PC-9 (cell line): ENCODE measurements around the gene MRPS11. TPM values are rescaled to one million over a fixed set of nuclear protein-coding genes. Genes with fewer than 3 reads are reported as not detected.
A peak's percentile ranks its signal among the peaks of the same experiment; 100 is the strongest.
"Not testable (repeated sequence)": the region's sequence is repeated elsewhere in the genome, so short reads cannot be mapped to it uniquely, and the experiment has no call there.

ENCODE experiments used
- BruUV-seq: library from RNA; stranded (reverse); fragments of 400-500 nt; replicated peaks from 2 replicates; lab custom pipeline; 2021; lab: Mats Ljungman, UMichigan
- CTCF ChIA-PET: fragments of 300-600 bp; sonication (Branson Sonifier 250); formaldehyde crosslinking; loops from one replicate; lab custom pipeline; 2022; ENCODE audit warnings: antibody characterized with exemption; lab: Charles Lee
- POLR2A ChIA-PET: fragments of 300-600 bp; sonication (Branson Sonifier 250); formaldehyde crosslinking; loops from one replicate; lab custom pipeline; 2022; ENCODE audit warnings: antibody characterized with exemption; ENCODE audit not compliant: unreplicated experiment; lab: Charles Lee
- DNase-seq, 2 experiments: peaks; one replicate each; pipeline versions ENCODE4 v3.0.0 to v3.0.0-alpha.2; 2015 to 2022; ENCODE audit warnings: mixed read lengths in 1 of 2
- H2AFZ ChIP-seq: fragments of 200-600 bp; sonication (generic); 2 replicates; pipeline ENCODE4 v1.8.1; 2017; ENCODE audit warnings: antibody characterized with exemption
- H3F3A ChIP-seq: fragments of 200-600 bp; sonication (generic); 2 replicates; pipeline ENCODE4 v1.8.1; 2017; ENCODE audit warnings: antibody characterized with exemption, mild to moderate bottlenecking, low read depth; ENCODE audit not compliant: insufficient read depth
- H3K27ac ChIP-seq: fragments of 200-600 bp; sonication (generic); 2 replicates; pipeline ENCODE4 v1.6.1; 2016; ENCODE audit warnings: mixed run types
- H3K27me3 ChIP-seq: fragments of 200-600 bp; sonication (generic); 2 replicates; pipeline ENCODE4 v1.6.1; 2016; ENCODE audit warnings: low read depth, mixed run types; ENCODE audit not compliant: insufficient read depth
- H3K36me3 ChIP-seq: fragments of 200-600 bp; sonication (generic); 2 replicates; pipeline ENCODE4 v1.6.1; 2016; ENCODE audit warnings: low read depth, mixed run types
- H3K4me1 ChIP-seq: fragments of 200-600 bp; sonication (generic); replicated peaks from 2 replicates; pipeline ENCODE4 v1.6.1; 2016; ENCODE audit warnings: mixed run types; ENCODE audit not compliant: insufficient read depth
- H3K4me2 ChIP-seq: fragments of 200-600 bp; sonication (generic); 2 replicates; pipeline ENCODE4 v1.6.1; 2017; ENCODE audit warnings: mixed run types
- H3K4me3 ChIP-seq: fragments of 200-600 bp; sonication (generic); 2 replicates; pipeline ENCODE4 v1.6.1; 2016; ENCODE audit warnings: mixed run types
- H3K79me2 ChIP-seq: fragments of 200-600 bp; sonication (generic); 2 replicates; pipeline ENCODE4 v1.6.1; 2017; ENCODE audit warnings: low read depth, mixed run types
- H3K9me2 ChIP-seq: fragments of 200-600 bp; sonication (generic); 2 replicates; pipeline ENCODE4 v1.8.1; 2017; ENCODE audit warnings: mild to moderate bottlenecking; ENCODE audit not compliant: insufficient read depth
- H3K9me3 ChIP-seq: fragments of 200-600 bp; sonication (generic); 2 replicates; pipeline ENCODE4 v1.8.1; 2016; ENCODE audit warnings: low read depth; ENCODE audit not compliant: insufficient read depth
- H4K20me1 ChIP-seq: fragments of 200-600 bp; sonication (generic); 2 replicates; pipeline ENCODE4 v1.8.1; 2017; ENCODE audit not compliant: insufficient read depth
- EZH2 ChIP-seq: fragments of 200-600 bp; sonication (generic); IDR thresholded peaks from 2 replicates; pipeline ENCODE4 v1.8.0; 2017; ENCODE audit warnings: antibody characterized with exemption, low read depth
- intact Hi-C: fragments of 100-400 bp; cut with micrococcal nuclease; formaldehyde crosslinking; loops from one replicate; pipeline ENCODE4 v1.10.0; 2022; ENCODE audit not compliant: unreplicated experiment
- total RNA-seq: library from RNA; stranded (reverse); gene quantifications from 2 replicates; pipeline ENCODE4 v1.2.3, GENCODE V29; 2021
- TF ChIP-seq, protein P1 (sequence below): fragments of 200-600 bp; sonication (generic); conservative IDR thresholded peaks from 2 replicates; pipeline ENCODE4 v1.6.1; 2017; ENCODE audit warnings: mixed run types, antibody characterized with exemption, mild to moderate bottlenecking, moderate library complexity

The MRPS11 gene
- total RNA-seq, 1 experiment from 2014 or later = 57.2 TPM

DNA sequence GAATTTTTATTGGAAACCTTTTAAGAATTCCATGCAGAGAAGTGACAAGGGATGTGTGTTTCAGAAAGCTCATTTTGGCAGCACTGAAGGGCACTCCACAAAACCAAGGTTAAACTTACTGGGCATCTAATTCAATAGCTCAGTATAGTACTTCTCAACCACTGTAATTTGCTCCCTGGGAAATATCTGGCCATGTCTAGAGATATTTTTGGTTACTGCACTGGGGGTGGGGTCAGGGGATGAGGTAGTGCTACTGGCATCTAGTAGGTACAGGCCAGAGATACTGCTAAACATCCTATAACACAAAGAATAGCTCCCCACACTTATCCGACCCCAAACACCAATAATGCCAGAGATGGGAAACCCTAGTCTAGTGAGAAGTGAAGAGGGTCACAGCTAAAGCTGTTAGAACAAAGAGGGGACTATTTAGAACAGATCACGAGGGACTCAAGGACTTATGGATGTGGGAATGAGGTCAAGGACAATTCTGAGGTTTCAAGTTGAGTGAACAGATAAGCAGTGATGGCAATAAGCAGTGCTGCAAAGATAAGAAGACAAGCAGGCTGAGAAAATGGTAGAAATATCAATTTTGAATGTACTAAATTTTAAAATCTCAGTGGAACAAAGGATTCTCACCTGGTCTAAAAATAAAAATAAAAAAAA, 3.5 kb upstream of the MRPS11 start:
- no peak for TF ChIP-seq EZH2
- TF ChIP-seq, protein P1, sequence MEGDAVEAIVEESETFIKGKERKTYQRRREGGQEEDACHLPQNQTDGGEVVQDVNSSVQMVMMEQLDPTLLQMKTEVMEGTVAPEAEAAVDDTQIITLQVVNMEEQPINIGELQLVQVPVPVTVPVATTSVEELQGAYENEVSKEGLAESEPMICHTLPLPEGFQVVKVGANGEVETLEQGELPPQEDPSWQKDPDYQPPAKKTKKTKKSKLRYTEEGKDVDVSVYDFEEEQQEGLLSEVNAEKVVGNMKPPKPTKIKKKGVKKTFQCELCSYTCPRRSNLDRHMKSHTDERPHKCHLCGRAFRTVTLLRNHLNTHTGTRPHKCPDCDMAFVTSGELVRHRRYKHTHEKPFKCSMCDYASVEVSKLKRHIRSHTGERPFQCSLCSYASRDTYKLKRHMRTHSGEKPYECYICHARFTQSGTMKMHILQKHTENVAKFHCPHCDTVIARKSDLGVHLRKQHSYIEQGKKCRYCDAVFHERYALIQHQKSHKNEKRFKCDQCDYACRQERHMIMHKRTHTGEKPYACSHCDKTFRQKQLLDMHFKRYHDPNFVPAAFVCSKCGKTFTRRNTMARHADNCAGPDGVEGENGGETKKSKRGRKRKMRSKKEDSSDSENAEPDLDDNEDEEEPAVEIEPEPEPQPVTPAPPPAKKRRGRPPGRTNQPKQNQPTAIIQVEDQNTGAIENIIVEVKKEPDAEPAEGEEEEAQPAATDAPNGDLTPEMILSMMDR = no peak
- no peak for DNase-seq
- no peaks in the 10 kb centered on the region; the same call in none of the 2 replicates for H4K20me1 ChIP-seq
- H2AFZ ChIP-seq = no peak overlapping the region
- CTCF ChIA-PET = no interaction called here
- peaks cover 19% of the 10 kb centered on the region; the same call in 1 of the 2 replicates for H3K36me3 ChIP-seq
- no peaks in the 10 kb centered on the region for H3K9me2 ChIP-seq
- H3K4me1 ChIP-seq = peaks cover 24% of the 10 kb centered on the region
- peaks cover 36% of the 10 kb centered on the region for H3K79me2 ChIP-seq
- H3K4me2 ChIP-seq = no peak overlapping the region
- no peak overlapping the region for H3K27ac ChIP-seq
- H3F3A ChIP-seq = peaks cover 15% of the 10 kb centered on the region
- no peak overlapping the region for H3K4me3 ChIP-seq
- intact Hi-C loops = no loop called here
- H3K27me3 ChIP-seq = no peaks in the 10 kb centered on the region
- BruUV-seq = no TSS peak
- POLR2A ChIA-PET = no interaction called here
- H3K9me3 ChIP-seq = no peaks in the 10 kb centered on the region

DNA sequence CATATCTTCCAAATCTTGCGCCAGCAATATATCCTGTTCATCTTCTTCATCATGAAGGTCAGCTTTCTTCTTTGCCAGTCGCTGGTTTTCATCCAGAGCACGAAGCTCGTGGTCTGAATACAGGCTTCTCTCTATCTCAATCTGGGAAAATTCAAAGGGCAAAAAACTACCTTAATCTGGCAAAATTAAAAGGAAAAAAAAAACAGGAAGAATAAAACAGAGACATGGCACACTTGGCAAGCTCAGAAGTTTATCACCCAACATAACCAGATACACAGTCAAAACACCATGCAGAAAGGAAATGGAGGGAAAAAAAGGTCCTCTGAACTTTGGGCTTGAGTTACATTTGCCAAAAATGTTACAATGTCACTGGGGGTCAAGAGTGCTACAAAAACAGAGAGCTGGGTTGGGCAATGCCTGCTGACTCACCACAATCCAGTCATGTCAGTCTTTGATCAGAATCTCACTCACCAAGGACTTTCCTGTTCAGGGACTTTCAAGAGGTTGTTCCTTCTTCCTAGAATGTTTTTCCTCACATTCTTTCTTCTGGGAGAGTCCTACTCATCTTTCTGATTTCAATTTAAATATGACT, 1.8 kb upstream of the MRPS11 start:
- TF ChIP-seq, protein P1 = no peak
- TF ChIP-seq EZH2 = no peak
- BruUV-seq = no TSS peak
- H3K36me3 ChIP-seq = 0 out of 2 replicates have a peak, but pooled peaks cover 15% of the 10 kb centered on the region
- H3F3A ChIP-seq = peaks cover 15% of the 10 kb centered on the region
- no peaks in the 10 kb centered on the region for H3K9me2 ChIP-seq
- ChIA-PET CTCF (no interaction called here), POLR2A (interaction anchor here (0.7 kb wide), 1 partner anchor 41 kb away, joined by 9 read pairs; no protein-coding TSS in a partner anchor)
- H3K4me1 ChIP-seq = peaks cover 24% of the 10 kb centered on the region
- H3K27me3 ChIP-seq = no peaks in the 10 kb centered on the region
- intact Hi-C loops = loop anchor here (2.0 kb wide), 2 partner anchors 81 to 149 kb away; partner anchors contain the start of gene DET1
- no peaks in the 10 kb centered on the region for H3K9me3 ChIP-seq
- H3K79me2 ChIP-seq = peaks cover 44% of the 10 kb centered on the region
- peak overlapping the region; percentile 87 for H3K4me3 ChIP-seq
- peak overlapping the region; percentile 86 for H3K27ac ChIP-seq
- H4K20me1 ChIP-seq = no peaks in the 10 kb centered on the region; the same call in none of the 2 replicates
- DNase-seq = peak; percentile 57 to 83
- peak overlapping the region; percentile 87 for H3K4me2 ChIP-seq
- H2AFZ ChIP-seq = no peak overlapping the region

DNA sequence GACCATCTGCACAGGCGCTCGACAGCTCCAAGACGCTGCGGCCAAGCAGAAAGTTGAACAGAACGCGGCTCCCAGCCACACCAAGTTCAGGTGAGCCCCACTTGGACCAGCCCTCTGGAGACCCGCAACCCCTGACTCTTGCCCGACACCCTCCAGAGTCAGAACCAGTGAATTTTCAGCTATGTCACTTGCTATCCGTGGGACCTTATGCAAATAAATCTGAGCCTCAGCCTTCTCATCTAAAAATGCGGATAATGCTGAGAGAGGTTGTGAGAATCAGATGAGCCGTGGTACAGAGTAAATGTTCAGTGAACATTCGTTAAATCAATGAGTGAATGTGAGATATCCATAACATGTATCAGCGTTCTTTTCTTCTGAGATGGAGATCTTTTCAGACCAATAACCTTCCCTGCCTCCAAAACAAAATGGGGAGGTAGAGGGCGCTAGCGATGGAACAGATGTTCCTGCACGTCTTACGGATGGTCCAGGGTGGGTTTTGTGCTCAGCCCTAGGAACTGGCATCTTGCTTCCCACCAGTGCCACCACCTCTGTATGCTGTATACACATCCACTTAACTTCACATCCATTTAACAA, 524 bp downstream of the MRPS11 start:
- intact Hi-C loops = loop anchor here (2.0 kb wide), 2 partner anchors 79 to 147 kb away; partner anchors contain the start of gene DET1
- no peak for TF ChIP-seq EZH2
- TF ChIP-seq, protein P1 = no peak; the same call in 1 of the 2 replicates
- ChIA-PET CTCF (no interaction called here), POLR2A (interaction anchor here (0.6 kb wide), 3 partner anchors 170 to 589 kb away, joined by 3 to 7 read pairs (median 3); no protein-coding TSS in a partner anchor)
- H3K4me2 ChIP-seq = peak overlapping the region; percentile 87
- peak overlapping the region; percentile 86; the same call in 1 of the 2 replicates for H3K27ac ChIP-seq
- H3K36me3 ChIP-seq = 0 out of 2 replicates have a peak, but pooled peaks cover 9% of the 10 kb centered on the region
- H3K27me3 ChIP-seq = no peaks in the 10 kb centered on the region
- no peaks in the 10 kb centered on the region for H3K9me3 ChIP-seq
- peaks cover 24% of the 10 kb centered on the region for H3K4me1 ChIP-seq
- H3K4me3 ChIP-seq = peak overlapping the region; percentile 87
- H3K9me2 ChIP-seq = no peaks in the 10 kb centered on the region
- H3F3A ChIP-seq = peaks cover 15% of the 10 kb centered on the region
- no peaks in the 10 kb centered on the region; the same call in 1 of the 2 replicates for H4K20me1 ChIP-seq
- BruUV-seq = TSS peak; percentile 61
- DNase-seq = no peak
- peak overlapping the region; percentile 98 for H2AFZ ChIP-seq
- peaks cover 44% of the 10 kb centered on the region for H3K79me2 ChIP-seq

DNA sequence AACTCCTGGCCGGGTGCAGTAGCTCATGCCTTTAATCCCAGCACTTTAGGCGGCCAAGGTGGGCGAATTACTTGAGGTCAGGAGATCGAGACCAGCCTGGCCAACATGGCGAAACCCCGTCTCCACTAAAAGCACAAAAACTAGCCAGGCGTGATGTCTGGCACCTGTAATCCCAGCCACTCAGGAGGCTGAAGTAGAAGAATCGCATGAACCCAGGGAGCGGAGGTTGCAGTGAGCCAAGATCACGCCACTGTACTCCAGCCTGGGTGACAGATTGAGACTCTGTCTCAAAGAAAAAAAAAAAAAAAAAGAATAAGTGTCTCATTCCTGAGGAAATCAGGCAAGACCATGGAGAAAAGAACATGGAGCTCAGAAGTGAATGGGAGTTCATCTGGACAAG, 1.2 kb downstream of the MRPS11 start:
- H4K20me1 ChIP-seq, H3K9me3 ChIP-seq, intact Hi-C loops, H3K27me3 ChIP-seq, H3K9me2 ChIP-seq, H2AFZ ChIP-seq, BruUV-seq, H3K36me3 ChIP-seq, DNase-seq, H3K27ac ChIP-seq, CTCF ChIA-PET, POLR2A ChIA-PET: not testable (repeated sequence)
- peak overlapping the region; percentile 87 for H3K4me2 ChIP-seq
- H3K79me2 ChIP-seq = peaks cover 44% of the 10 kb centered on the region
- H3K4me1 ChIP-seq = peaks cover 24% of the 10 kb centered on the region
- H3K4me3 ChIP-seq = peak overlapping the region; percentile 87; the same call in 1 of the 2 replicates
- peaks cover 15% of the 10 kb centered on the region for H3F3A ChIP-seq
